ENCODE data around the gene ATAT1.

DNA sequence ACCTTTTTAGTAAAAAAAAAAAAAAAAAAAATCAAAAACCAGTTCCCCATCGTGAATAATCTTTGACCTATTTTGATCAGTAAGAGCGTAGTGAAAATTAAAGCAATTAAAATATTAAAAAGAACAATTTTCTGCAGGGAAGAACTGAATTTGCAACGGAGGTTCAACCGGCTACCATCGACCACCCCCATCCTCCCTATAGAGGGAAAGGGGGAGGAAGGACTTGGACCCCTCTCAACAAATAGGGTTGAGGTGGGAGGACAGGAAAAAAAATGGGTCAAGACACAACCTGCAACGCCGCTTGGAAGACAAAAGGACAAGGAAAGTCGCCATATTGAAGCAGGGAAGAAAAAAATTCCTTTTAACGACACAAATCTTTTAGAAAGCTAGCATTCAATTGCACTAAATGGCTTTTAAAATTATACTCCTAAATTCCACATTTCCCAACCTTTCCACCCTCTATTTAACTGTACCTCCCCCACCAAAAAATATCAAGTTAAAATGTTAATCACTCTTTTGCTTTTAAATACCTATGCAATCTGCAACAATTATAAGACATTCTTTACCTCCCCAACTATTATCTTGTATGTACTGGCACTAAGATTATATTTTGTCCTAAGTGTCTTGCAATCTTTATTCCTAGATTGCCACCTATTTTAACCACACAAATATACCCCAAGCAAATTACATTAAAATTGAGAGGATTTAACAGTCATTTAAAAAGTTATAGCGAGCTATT lies 11.3 kb upstream of the ATAT1 start:
- TF ChIP-seq RAD21 (CRISPR knock-in tag; IDR thresholded peaks at IDR 0.05) (peak; percentile 5; the same call in 1 of the 2 replicates), ZNF589 (CRISPR knock-in tag; conservative IDR thresholded peaks at IDR 0.05) (no peak), NFYB (CRISPR knock-in tag; IDR thresholded peaks at IDR 0.05) (no peak; the same call in 1 of the 2 replicates), ZNF549 (CRISPR knock-in tag; IDR thresholded peaks at IDR 0.05) (no peak), POLR2AphosphoS5 (IDR thresholded peaks at IDR 0.05; ENCODE audit: low read depth, low read length) (peak; percentile 75; the same call in 1 of the 2 replicates), TERF1 (CRISPR knock-in tag; IDR thresholded peaks at IDR 0.05) (no peak), ZNF256 (CRISPR knock-in tag; conservative IDR thresholded peaks at IDR 0.05) (no peak), REST (IDR thresholded peaks at IDR 0.05; ENCODE audit: borderline replicate concordance in 1 of 2, low read depth in 1 of 2, low read length in 2 of 2) (no peak), NBN (conservative IDR thresholded peaks at IDR 0.05) (no peak), ZNF83 (CRISPR knock-in tag; IDR thresholded peaks at IDR 0.05; ENCODE audit: borderline replicate concordance) (no peak), ZMYM4 (CRISPR knock-in tag; IDR thresholded peaks at IDR 0.05) (no peak), ZNF317 (CRISPR knock-in tag; IDR thresholded peaks at IDR 0.05) (peak; percentile 6; the same call in 1 of the 2 replicates), DMAP1 (CRISPR knock-in tag; IDR thresholded peaks at IDR 0.05) (peak; percentile 20)
- TF ChIP-seq, protein P1, sequence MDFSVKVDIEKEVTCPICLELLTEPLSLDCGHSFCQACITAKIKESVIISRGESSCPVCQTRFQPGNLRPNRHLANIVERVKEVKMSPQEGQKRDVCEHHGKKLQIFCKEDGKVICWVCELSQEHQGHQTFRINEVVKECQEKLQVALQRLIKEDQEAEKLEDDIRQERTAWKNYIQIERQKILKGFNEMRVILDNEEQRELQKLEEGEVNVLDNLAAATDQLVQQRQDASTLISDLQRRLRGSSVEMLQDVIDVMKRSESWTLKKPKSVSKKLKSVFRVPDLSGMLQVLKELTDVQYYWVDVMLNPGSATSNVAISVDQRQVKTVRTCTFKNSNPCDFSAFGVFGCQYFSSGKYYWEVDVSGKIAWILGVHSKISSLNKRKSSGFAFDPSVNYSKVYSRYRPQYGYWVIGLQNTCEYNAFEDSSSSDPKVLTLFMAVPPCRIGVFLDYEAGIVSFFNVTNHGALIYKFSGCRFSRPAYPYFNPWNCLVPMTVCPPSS (IDR thresholded peaks at IDR 0.05), result no peak
